ENCODE measurements around the gene ANKRD23.

- TF ChIP-seq CTCF (conservative IDR thresholded peaks at IDR 0.05 in 1 of 2, IDR thresholded peaks at IDR 0.05 in 1 of 2; ENCODE audit: low read depth in 1 of 2, low read length in 2 of 2) (no peak), EZH2 (IDR thresholded peaks at IDR 0.05; ENCODE audit: low read length, missing control alignments) (no peak)
These were observed 30.2 kb downstream of the ANKRD23 start for GRCh38 chr2:96813656-96814055.
